RWPE2 (cell line): ENCODE data around the gene NFATC2IP.

ENCODE experiments used
- ATAC-seq: fragments of 200-7000 bp; cut with Tn5 transposase; 3 replicates; pipeline ENCODE4 v1.9.1; 2021; ENCODE audit warnings: low read depth
- DNase-seq: peaks from one replicate; pipeline ENCODE4 v3.0.0-alpha.2; 2020; ENCODE audit warnings: low spot score
- H3K27ac ChIP-seq: fragments of 450-650 bp; 2 replicates; pipeline ENCODE4 v1.5.1; 2017; ENCODE audit warnings: mild to moderate bottlenecking; ENCODE audit not compliant: poor library complexity, severe bottlenecking
- H3K27me3 ChIP-seq: fragments of 250-450 bp; sonication (Bioruptor Pico); 2 replicates; pipeline ENCODE4 v1.5.1; 2021; ENCODE audit warnings: mild to moderate bottlenecking, moderate library complexity; ENCODE audit not compliant: insufficient read depth, poor library complexity, severe bottlenecking
- H3K36me3 ChIP-seq: fragments of 250-450 bp; sonication (Bioruptor Pico); 2 replicates; pipeline ENCODE4 v1.5.1; 2020; ENCODE audit warnings: low read depth, mild to moderate bottlenecking, moderate library complexity
- H3K4me1 ChIP-seq: fragments of 250-450 bp; sonication (Bioruptor Pico); 2 replicates; pipeline ENCODE4 v1.5.1; 2021; ENCODE audit warnings: mild to moderate bottlenecking, moderate library complexity; ENCODE audit not compliant: insufficient read depth, poor library complexity, severe bottlenecking
- H3K4me3 ChIP-seq: fragments of 250-450 bp; sonication (Bioruptor Pico); 2 replicates; pipeline ENCODE4 v1.5.1; 2021; ENCODE audit warnings: mild to moderate bottlenecking, moderate library complexity; ENCODE audit not compliant: severe bottlenecking
- H3K9me3 ChIP-seq: fragments of 250-450 bp; sonication (Bioruptor Pico); 2 replicates; pipeline ENCODE4 v1.5.1; 2021; ENCODE audit warnings: mild to moderate bottlenecking, moderate library complexity; ENCODE audit not compliant: severe bottlenecking
- CTCF ChIP-seq: fragments of 450-650 bp; IDR thresholded peaks from one replicate; pipeline ENCODE4 v1.5.1; 2017; ENCODE audit warnings: mild to moderate bottlenecking, moderate library complexity; ENCODE audit not compliant: poor library complexity, severe bottlenecking

Gene NFATC2IP

GRCh38 chr16:28980929-28981328 is 30.2 kb downstream of the NFATC2IP start:
- no peak overlapping the region for H3K27ac ChIP-seq
- peaks cover 23% of the 10 kb centered on the region; the same call in 1 of the 2 replicates for H3K36me3 ChIP-seq
- ATAC-seq: no peak
- no peaks in the 10 kb centered on the region for H3K4me1 ChIP-seq
- H3K27me3 ChIP-seq: no peaks in the 10 kb centered on the region
- H3K9me3 ChIP-seq: no peaks in the 10 kb centered on the region
- TF ChIP-seq CTCF: no peak
- DNase-seq: no peak
- no peak overlapping the region for H3K4me3 ChIP-seq

GRCh38 chr16:28981517-28981916 is 30.8 kb downstream of the NFATC2IP start:
- H3K9me3 ChIP-seq: no peaks in the 10 kb centered on the region
- H3K36me3 ChIP-seq: peaks cover 23% of the 10 kb centered on the region; the same call in 1 of the 2 replicates
- no peak overlapping the region for H3K27ac ChIP-seq
- ATAC-seq (no peak), DNase-seq (no peak)
- H3K27me3 ChIP-seq: no peaks in the 10 kb centered on the region
- no peaks in the 10 kb centered on the region for H3K4me1 ChIP-seq
- no peak overlapping the region for H3K4me3 ChIP-seq
- peak; percentile 35 for TF ChIP-seq CTCF

GRCh38 chr16:28982418-28982817 is 31.7 kb downstream of the NFATC2IP start:
- Histone ChIP-seq H3K27ac (no peak overlapping the region), H3K27me3 (no peaks in the 10 kb centered on the region), H3K9me3 (no peaks in the 10 kb centered on the region), H3K4me3 (no peak overlapping the region), H3K36me3 (peaks cover 26% of the 10 kb centered on the region), H3K4me1 (no peaks in the 10 kb centered on the region)
- no peak for TF ChIP-seq CTCF
- no peak for ATAC-seq
- DNase-seq: peak; percentile 58

GRCh38 chr16:28982949-28983348 is 32.2 kb downstream of the NFATC2IP start:
- no peaks in the 10 kb centered on the region for H3K27me3 ChIP-seq
- DNase-seq (no peak), ATAC-seq (no peak)
- H3K4me3 ChIP-seq: no peak overlapping the region
- no peak overlapping the region for H3K27ac ChIP-seq
- peaks cover 28% of the 10 kb centered on the region for H3K36me3 ChIP-seq
- H3K9me3 ChIP-seq: no peaks in the 10 kb centered on the region
- H3K4me1 ChIP-seq: no peaks in the 10 kb centered on the region
- no peak for TF ChIP-seq CTCF

- Histone ChIP-seq H3K36me3 (peaks cover 28% of the 10 kb centered on the region), H3K9me3 (no peaks in the 10 kb centered on the region), H3K27ac (no peak overlapping the region), H3K27me3 (no peaks in the 10 kb centered on the region), H3K4me1 (no peaks in the 10 kb centered on the region), H3K4me3 (no peak overlapping the region)
- ATAC-seq: no peak
- TF ChIP-seq CTCF: no peak
- peak; percentile 60 for DNase-seq
Measured at GRCh38 chr16:28983644-28984043, 32.9 kb downstream of the NFATC2IP start.
